Transverse colon (tissue), 4 donors: ENCODE results near the gene CDH26.

ENCODE experiments used
- CTCF ChIP-seq, 5 experiments: fragments of 200-600 bp in 3 of 5; fragments of 450-650 bp in 2 of 5; sonication (generic) in 3 of 5; IDR thresholded peaks; 1 replicate in 2 of 5; 2 replicates in 3 of 5; pipeline ENCODE4 v1.5.1; 2016 to 2017; ENCODE audit warnings: antibody characterized with exemption in 5 of 5, inconsistent platforms in 3 of 5, mild to moderate bottlenecking in 2 of 5, moderate library complexity in 1 of 5
- EP300 ChIP-seq: sonication (generic); formaldehyde crosslinking; IDR thresholded peaks from one replicate; pipeline ENCODE4 v1.6.1; 2017; ENCODE audit warnings: antibody characterized with exemption, low read depth
- POLR2A ChIP-seq: fragments of 450-650 bp; IDR thresholded peaks from one replicate; pipeline ENCODE4 v1.6.1; 2016; ENCODE audit warnings: antibody characterized with exemption, mild to moderate bottlenecking, moderate library complexity
- POLR2AphosphoS5 ChIP-seq, 3 donors: sonication (generic); formaldehyde crosslinking; IDR thresholded peaks; one replicate each; pipeline ENCODE4 v1.6.1; 2016; ENCODE audit warnings: antibody characterized with exemption in 3 of 3

- no peak for TF ChIP-seq CTCF (IDR thresholded peaks at IDR 0.05)
- no peak for TF ChIP-seq POLR2A
- no peak for TF ChIP-seq POLR2AphosphoS5 (IDR thresholded peaks at IDR 0.05)
- TF ChIP-seq EP300: no peak
Observed at GRCh38 chr20:59908855-59909254, 49.4 kb upstream of the CDH26 start.
